SK-N-SH treated with all-trans-retinoic acid at 6 μM for 48 hours (cell line): Measurements from ENCODE around the gene SNAP91.

Experiments used
- ARNTL ChIP-seq: fragments of 450-650 bp; formaldehyde crosslinking; IDR thresholded peaks from 2 replicates; pipeline ENCODE4 v1.5.0; 2020; ENCODE audit warnings: low read depth, mild to moderate bottlenecking, moderate library complexity, borderline replicate concordance
- BACH2 ChIP-seq: fragments of 250-450 bp; sonication (Bioruptor Pico); IDR thresholded peaks from 2 replicates; pipeline ENCODE4 v1.9.0; 2021; ENCODE audit warnings: mild to moderate bottlenecking, borderline replicate concordance
- CSDC2 ChIP-seq: fragments of 250-450 bp; sonication (Bioruptor Pico); IDR thresholded peaks from 2 replicates; pipeline ENCODE4 v1.5.0; 2020; ENCODE audit warnings: mild to moderate bottlenecking, moderate library complexity
- CSRNP3 ChIP-seq: fragments of 250-450 bp; sonication (Bioruptor Pico); IDR thresholded peaks from 2 replicates; pipeline ENCODE4 v1.5.1; 2021; ENCODE audit warnings: mild to moderate bottlenecking, moderate library complexity
- PATZ1 ChIP-seq: fragments of 250-450 bp; sonication (Bioruptor Pico); IDR thresholded peaks from 2 replicates; pipeline ENCODE4 v1.8.0; 2020; ENCODE audit warnings: mild to moderate bottlenecking, moderate library complexity, borderline replicate concordance
- POU6F1 ChIP-seq: fragments of 250-450 bp; sonication (Bioruptor Pico); IDR thresholded peaks from 2 replicates; pipeline ENCODE4 v1.8.0; 2021; ENCODE audit warnings: low read depth, mild to moderate bottlenecking, moderate library complexity, borderline replicate concordance
- RARB ChIP-seq: fragments of 250-450 bp; sonication (Bioruptor Pico); IDR thresholded peaks from 2 replicates; pipeline ENCODE4 v1.8.0; 2021; ENCODE audit warnings: mild to moderate bottlenecking, moderate library complexity
- TSHZ2 ChIP-seq: fragments of 250-450 bp; sonication (Bioruptor Pico); IDR thresholded peaks from 2 replicates; pipeline ENCODE4 v1.5.0; 2020; ENCODE audit warnings: mild to moderate bottlenecking, moderate library complexity
- ZFP30 ChIP-seq: fragments of 450-650 bp; formaldehyde crosslinking; IDR thresholded peaks from 2 replicates; pipeline ENCODE4 v1.5.0; 2022; ENCODE audit warnings: mild to moderate bottlenecking, moderate library complexity

DNA sequence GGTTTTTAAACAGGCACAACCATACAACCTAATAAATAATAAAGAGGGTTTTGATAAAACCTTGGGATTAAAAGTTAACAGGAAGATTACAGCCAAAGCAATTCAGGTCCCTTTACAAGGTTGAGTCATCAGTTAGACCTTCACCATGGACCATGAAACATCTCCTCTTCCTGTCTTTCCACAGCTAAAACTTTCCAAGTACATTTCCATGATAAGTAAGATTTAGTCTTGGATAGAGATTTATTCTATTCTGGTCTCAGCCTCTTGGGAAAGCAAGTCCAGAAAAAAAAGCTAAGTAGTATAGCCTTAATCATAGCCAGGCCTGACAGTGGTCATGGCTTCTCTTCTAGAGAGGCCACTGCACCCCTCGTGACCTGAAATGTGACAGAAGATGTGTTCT is 199.5 kb downstream of the SNAP91 start:
- TF ChIP-seq CSDC2 (CRISPR knock-in tag) (no peak), RARB (CRISPR knock-in tag) (no peak), POU6F1 (no peak), CSRNP3 (CRISPR knock-in tag) (no peak), ZFP30 (CRISPR knock-in tag) (no peak), BACH2 (CRISPR knock-in tag) (no peak), PATZ1 (CRISPR knock-in tag) (no peak), TSHZ2 (no peak), ARNTL (CRISPR knock-in tag) (no peak)
